Measurements from ENCODE around the gene ASPRV1.

The ASPRV1 gene

GRCh38 chr2:69948963-69949645, 12.3 kb downstream of the ASPRV1 start:
- Histone ChIP-seq H3K4me1 (ENCODE audit: insufficient read depth, insufficient read length) (no peaks in the 10 kb centered on the region), H3K4me3 (ENCODE audit: insufficient read length, low read depth) (no peak overlapping the region), H3K27me3 (ENCODE audit: insufficient read depth, insufficient read length) (no peaks in the 10 kb centered on the region), H3K9me3 (ENCODE audit: insufficient read depth, low read length) (no peaks in the 10 kb centered on the region), H3K9ac (ENCODE audit: insufficient read length, low read depth) (no peak overlapping the region), H3K36me3 (ENCODE audit: insufficient read depth, insufficient read length, low read length) (no peaks in the 10 kb centered on the region)
- TF ChIP-seq SUZ12 (IDR thresholded peaks at IDR 0.05; ENCODE audit: extremely low read depth, insufficient read depth, insufficient read length): no peak
- no peak for TF ChIP-seq ZNF274 (IDR thresholded peaks at IDR 0.05; ENCODE audit: low read depth, low read length)
- no peak for TF ChIP-seq YY1 (IDR thresholded peaks at IDR 0.05; ENCODE audit: insufficient read depth, insufficient read length)
- no peak for DNase-seq (ENCODE audit: low read depth, low spot score)

GRCh38 chr2:69948032-69948962, 13.1 kb downstream of the ASPRV1 start:
- no peak overlapping the region for H3K4me3 ChIP-seq (ENCODE audit: insufficient read length, low read depth)
- TF ChIP-seq YY1 (IDR thresholded peaks at IDR 0.05; ENCODE audit: insufficient read depth, insufficient read length) (no peak), ZNF274 (IDR thresholded peaks at IDR 0.05; ENCODE audit: low read depth, low read length) (no peak), SUZ12 (IDR thresholded peaks at IDR 0.05; ENCODE audit: extremely low read depth, insufficient read depth, insufficient read length) (no peak)
- no peaks in the 10 kb centered on the region for H3K36me3 ChIP-seq (ENCODE audit: insufficient read depth, insufficient read length, low read length)
- no peaks in the 10 kb centered on the region for H3K27me3 ChIP-seq (ENCODE audit: insufficient read depth, insufficient read length)
- H3K9me3 ChIP-seq (ENCODE audit: insufficient read depth, low read length): no peaks in the 10 kb centered on the region
- H3K4me1 ChIP-seq (ENCODE audit: insufficient read depth, insufficient read length): no peaks in the 10 kb centered on the region
- H3K9ac ChIP-seq (ENCODE audit: insufficient read length, low read depth): no peak overlapping the region
- no peak for DNase-seq (ENCODE audit: low read depth, low spot score)

GRCh38 chr2:69947325-69947931, 14.0 kb downstream of the ASPRV1 start:
- TF ChIP-seq YY1 (IDR thresholded peaks at IDR 0.05; ENCODE audit: insufficient read depth, insufficient read length): no peak
- TF ChIP-seq SUZ12 (IDR thresholded peaks at IDR 0.05; ENCODE audit: extremely low read depth, insufficient read depth, insufficient read length): no peak
- no peak for TF ChIP-seq ZNF274 (IDR thresholded peaks at IDR 0.05; ENCODE audit: low read depth, low read length)
- no peak overlapping the region for H3K9ac ChIP-seq (ENCODE audit: insufficient read length, low read depth)
- no peaks in the 10 kb centered on the region for H3K9me3 ChIP-seq (ENCODE audit: insufficient read depth, low read length)
- no peak overlapping the region for H3K4me3 ChIP-seq (ENCODE audit: insufficient read length, low read depth)
- no peaks in the 10 kb centered on the region for H3K36me3 ChIP-seq (ENCODE audit: insufficient read depth, insufficient read length, low read length)
- H3K27me3 ChIP-seq (ENCODE audit: insufficient read depth, insufficient read length): no peaks in the 10 kb centered on the region
- H3K4me1 ChIP-seq (ENCODE audit: insufficient read depth, insufficient read length): no peaks in the 10 kb centered on the region
- no peak for DNase-seq (ENCODE audit: low read depth, low spot score)

- Histone ChIP-seq H3K4me3 (ENCODE audit: insufficient read length, low read depth) (no peak overlapping the region), H3K9me3 (ENCODE audit: insufficient read depth, low read length) (no peaks in the 10 kb centered on the region), H3K9ac (ENCODE audit: insufficient read length, low read depth) (no peak overlapping the region), H3K36me3 (ENCODE audit: insufficient read depth, insufficient read length, low read length) (no peaks in the 10 kb centered on the region), H3K27me3 (ENCODE audit: insufficient read depth, insufficient read length) (no peaks in the 10 kb centered on the region), H3K4me1 (ENCODE audit: insufficient read depth, insufficient read length) (no peaks in the 10 kb centered on the region)
- no peak for TF ChIP-seq YY1 (IDR thresholded peaks at IDR 0.05; ENCODE audit: insufficient read depth, insufficient read length)
- TF ChIP-seq SUZ12 (IDR thresholded peaks at IDR 0.05; ENCODE audit: extremely low read depth, insufficient read depth, insufficient read length): no peak
- no peak for TF ChIP-seq ZNF274 (IDR thresholded peaks at IDR 0.05; ENCODE audit: low read depth, low read length)
- DNase-seq (ENCODE audit: low read depth, low spot score): no peak
These were observed 14.8 kb downstream of the ASPRV1 start for GRCh38 chr2:69946351-69947324.

GRCh38 chr2:69945941-69946340, 15.5 kb downstream of the ASPRV1 start:
- no peaks in the 10 kb centered on the region for H3K4me1 ChIP-seq (ENCODE audit: insufficient read depth, insufficient read length)
- TF ChIP-seq YY1 (IDR thresholded peaks at IDR 0.05; ENCODE audit: insufficient read depth, insufficient read length) (no peak), ZNF274 (IDR thresholded peaks at IDR 0.05; ENCODE audit: low read depth, low read length) (no peak), SUZ12 (IDR thresholded peaks at IDR 0.05; ENCODE audit: extremely low read depth, insufficient read depth, insufficient read length) (no peak)
- H3K27me3 ChIP-seq (ENCODE audit: insufficient read depth, insufficient read length): no peaks in the 10 kb centered on the region
- H3K9me3 ChIP-seq (ENCODE audit: insufficient read depth, low read length): no peaks in the 10 kb centered on the region
- H3K9ac ChIP-seq (ENCODE audit: insufficient read length, low read depth): no peak overlapping the region
- no peak overlapping the region for H3K4me3 ChIP-seq (ENCODE audit: insufficient read length, low read depth)
- no peak for DNase-seq (ENCODE audit: low read depth, low spot score)
- H3K36me3 ChIP-seq (ENCODE audit: insufficient read depth, insufficient read length, low read length): no peaks in the 10 kb centered on the region

- H3K4me1 ChIP-seq (ENCODE audit: insufficient read depth, insufficient read length): no peaks in the 10 kb centered on the region
- TF ChIP-seq ZNF274 (IDR thresholded peaks at IDR 0.05; ENCODE audit: low read depth, low read length): no peak
- no peak for TF ChIP-seq SUZ12 (IDR thresholded peaks at IDR 0.05; ENCODE audit: extremely low read depth, insufficient read depth, insufficient read length)
- TF ChIP-seq YY1 (IDR thresholded peaks at IDR 0.05; ENCODE audit: insufficient read depth, insufficient read length): no peak
- no peak overlapping the region for H3K9ac ChIP-seq (ENCODE audit: insufficient read length, low read depth)
- H3K4me3 ChIP-seq (ENCODE audit: insufficient read length, low read depth): no peak overlapping the region
- DNase-seq (ENCODE audit: low read depth, low spot score): no peak
- H3K27me3 ChIP-seq (ENCODE audit: insufficient read depth, insufficient read length): no peaks in the 10 kb centered on the region
- H3K9me3 ChIP-seq (ENCODE audit: insufficient read depth, low read length): no peaks in the 10 kb centered on the region
- H3K36me3 ChIP-seq (ENCODE audit: insufficient read depth, insufficient read length, low read length): no peaks in the 10 kb centered on the region
These were observed 16.0 kb downstream of the ASPRV1 start for GRCh38 chr2:69945441-69945840.

Data from NT2/D1 (cell line).